SW480 (cell line): ENCODE data around the gene ELL.
A peak's percentile ranks its signal among the peaks of the same experiment; 100 is the strongest.

Experiments
- DNase-seq: peaks from one replicate; pipeline ENCODE4 v3.0.0-alpha.2; 2016; ENCODE audit warnings: low spot score

ELL gene

DNA sequence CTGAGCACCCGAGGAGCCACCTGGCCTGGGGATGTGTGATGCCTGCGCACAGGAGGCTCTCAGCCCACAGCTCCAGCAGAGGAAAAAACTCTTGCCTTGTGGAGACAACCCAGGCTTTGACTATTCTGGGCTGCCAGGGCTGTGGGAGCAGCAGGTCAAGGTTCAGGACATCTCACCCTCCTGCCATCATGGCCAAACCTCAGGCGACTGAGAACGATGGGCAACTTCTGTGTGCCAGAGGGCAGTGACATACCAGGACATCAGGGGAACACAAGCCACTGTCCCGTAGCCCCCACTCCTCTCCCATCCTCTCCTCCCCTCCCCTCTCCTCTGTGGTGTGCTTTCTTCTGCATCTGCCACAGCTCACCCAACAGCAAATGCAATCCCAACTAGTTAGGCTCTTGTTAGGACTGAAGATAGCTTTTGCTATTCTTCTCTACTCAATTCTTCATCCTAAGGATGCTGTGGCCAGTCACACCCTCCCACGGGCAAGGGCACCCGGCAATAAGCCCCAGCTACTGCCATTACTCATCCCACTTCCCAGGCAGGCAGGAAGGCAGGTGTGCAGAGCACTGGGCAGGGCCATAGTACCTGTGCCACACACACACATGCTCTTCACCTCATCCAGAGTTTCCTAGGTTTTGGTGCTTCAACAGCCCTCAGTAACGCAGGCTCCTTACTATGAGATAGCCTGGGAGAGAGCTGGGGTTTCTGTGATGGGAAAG lies 16.8 kb downstream of the ELL start:
- DNase-seq, result peak; percentile 63

DNA sequence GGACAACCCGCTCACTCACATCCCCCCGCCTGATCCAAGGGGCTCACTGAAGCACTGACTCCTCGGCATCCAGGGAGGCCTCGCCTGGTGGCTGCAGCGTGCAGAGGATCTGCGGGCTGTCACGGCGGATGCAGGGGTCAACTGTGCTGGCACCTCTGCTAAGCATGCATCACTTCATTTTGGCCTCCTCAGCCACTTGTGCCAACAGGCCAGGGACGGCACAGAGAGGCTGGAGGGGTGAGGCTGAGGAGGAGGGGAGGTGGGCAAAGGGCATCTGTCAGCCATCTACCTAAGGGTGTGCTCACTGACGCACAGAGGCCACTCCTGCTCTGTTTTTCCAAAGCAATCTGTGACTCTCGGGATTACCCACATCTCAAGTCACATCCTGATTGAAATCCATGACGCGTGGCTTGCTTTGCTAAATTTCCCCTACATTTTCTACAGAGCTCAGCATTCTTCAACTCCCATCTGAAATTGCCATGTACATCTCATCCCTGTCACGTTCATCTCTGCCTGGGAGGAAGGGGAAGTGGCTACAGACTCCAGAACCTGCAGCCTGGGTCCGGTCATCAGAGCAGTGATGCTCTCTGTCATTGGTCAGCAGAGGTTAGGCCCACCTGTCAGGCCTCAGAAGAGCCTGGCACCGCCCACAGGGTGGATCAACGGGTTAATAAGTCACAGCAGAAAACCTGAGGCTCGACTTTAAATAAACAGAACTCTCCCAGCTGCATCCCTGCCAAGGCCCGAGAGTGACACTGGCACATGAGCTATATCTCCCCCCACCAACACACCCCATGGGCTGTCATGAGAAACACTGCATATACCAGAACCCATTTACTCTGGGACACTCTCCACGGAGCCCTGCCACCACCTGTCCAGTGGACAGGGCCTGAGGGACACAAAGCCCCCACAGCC lies 17.6 kb downstream of the ELL start:
- DNase-seq, result peak; percentile 56

DNA sequence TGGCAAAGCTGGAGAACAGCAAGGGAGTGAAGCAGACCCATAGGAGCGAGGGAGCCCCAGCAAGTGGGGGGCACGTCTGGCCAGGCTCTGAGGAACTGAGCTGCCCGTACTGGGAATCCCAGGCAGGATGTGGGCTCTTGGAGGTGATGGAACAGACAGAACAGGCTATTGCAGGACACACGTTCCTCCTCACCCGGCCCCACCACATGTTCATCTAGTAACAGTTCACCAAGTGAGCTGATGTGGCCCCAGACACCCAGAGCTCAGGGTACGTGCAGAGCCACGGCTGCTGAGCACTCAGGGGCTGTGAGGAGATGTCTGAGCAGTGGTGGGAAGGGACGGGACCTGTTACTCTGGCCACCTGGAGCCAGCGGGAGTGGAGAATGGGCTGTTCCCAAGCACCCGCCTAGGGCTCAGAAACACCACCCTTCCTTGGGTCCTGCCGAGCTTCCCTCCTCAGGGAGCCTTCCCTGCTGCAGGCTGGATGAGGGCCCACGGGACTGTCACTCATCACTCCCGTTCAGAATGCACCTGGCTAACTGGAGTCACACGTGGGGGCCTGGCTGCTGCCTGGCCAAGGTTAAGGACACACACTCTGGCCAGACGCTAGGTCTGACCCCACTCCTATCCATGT lies 18.4 kb downstream of the ELL start:
- no peak for DNase-seq

DNA sequence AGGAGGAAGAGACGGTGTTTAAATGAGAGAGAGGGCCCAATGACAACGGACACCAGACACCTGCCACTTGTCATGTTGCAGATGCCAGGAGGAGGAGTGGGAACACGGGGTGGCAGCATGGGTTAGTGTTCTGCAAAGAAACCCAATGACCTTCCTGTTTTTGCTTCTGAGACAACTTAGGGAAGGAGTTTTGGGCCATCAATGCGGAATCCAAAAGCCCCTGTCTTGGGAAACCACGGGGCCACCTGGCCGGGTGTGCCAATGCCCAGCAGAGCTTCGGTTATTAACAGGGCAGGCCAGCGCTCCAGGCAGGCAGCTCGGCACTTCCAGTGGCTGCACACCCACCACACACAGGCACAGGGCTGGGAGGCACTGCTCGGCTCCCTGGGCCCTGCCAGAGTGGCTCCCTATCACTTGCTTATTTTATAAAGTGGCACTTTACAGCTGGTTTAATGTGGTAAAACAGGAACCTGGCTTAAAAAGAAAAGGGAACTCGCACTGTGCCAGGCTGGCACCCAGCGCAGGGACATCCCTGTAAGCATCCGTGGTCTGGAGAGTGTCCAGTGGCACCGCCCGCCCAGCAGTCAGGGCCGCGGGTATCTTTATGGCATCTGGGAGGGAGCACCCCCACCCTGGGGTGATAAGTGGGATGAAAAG lies 19.1 kb downstream of the ELL start:
- DNase-seq, result no peak

DNA sequence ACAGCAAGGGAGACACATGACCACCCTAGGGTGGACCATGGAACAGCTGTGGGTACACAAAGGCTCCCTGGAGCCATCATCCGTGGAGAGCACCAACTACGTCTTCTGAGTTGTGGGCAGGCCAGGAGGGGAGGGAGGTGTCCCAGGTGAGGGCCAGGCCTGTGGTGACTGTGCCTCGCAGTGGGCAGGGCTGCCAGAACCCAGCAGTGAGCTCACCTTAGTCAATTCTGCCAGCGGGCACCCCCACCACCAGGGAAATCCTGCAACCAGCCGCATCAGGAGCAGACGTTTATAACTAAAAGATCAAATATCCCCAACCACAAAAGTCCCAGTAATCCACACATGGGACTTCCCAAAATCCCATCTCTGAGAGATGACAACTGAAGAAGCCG lies 19.6 kb downstream of the ELL start:
- DNase-seq, result no peak

DNA sequence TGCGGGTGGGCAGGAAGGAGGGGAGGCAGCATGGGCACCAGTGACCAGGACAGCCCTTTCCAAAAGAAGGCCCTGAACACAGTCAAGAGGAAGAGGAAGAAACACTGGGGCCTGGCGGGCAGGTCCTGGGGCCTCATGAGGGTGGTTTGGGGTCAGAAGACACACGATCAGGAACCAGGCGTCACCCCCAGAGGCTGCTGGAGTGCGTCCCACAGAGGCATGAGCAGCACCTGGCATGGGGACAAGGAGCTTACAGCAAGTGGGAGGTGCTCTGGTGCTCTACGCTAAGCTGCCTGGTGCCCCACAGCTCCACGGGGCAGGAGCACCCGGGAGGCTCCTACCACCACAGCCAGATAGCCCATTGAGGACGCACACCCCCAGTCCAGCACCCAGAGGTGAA lies 20.0 kb downstream of the ELL start:
- DNase-seq, result no peak

DNA sequence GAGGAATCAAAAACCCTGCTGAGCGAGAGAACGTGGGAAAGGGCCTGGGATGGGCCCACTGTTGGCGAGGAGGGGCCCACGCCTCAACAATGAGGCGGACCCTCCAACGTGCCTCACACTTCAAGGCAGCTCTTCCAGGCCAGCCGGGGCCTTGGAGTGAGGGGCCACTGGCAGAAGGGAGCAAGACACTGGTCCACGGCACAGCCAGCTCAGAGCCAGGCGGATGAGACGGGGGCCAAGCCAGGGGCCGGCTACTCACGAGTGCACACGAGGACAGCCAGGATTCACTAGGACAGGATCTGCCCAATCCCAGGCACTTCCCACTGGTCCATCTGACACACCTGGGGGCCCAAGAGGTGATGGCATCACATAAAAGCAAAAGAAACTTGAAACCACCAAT lies 20.5 kb downstream of the ELL start:
- DNase-seq, result no peak

DNA sequence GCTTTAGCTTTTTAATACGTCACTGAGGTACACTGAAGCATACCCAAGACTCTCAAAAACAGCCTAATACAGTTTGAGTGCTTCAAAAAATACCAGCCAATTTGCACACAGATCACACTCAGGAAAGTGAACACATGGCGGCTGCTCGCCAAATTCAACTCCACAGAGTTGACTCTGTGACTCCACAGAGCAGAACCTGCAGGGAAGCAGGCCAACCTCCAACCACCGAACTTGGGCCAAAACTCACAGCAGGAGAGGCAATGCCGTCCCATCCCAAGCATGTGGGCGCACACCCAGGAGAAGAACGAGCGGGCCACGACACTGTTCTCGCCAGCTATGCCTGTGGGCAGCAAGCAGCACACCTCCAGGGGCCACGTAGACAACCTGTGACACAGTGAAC lies 21.1 kb downstream of the ELL start:
- DNase-seq, result no peak

DNA sequence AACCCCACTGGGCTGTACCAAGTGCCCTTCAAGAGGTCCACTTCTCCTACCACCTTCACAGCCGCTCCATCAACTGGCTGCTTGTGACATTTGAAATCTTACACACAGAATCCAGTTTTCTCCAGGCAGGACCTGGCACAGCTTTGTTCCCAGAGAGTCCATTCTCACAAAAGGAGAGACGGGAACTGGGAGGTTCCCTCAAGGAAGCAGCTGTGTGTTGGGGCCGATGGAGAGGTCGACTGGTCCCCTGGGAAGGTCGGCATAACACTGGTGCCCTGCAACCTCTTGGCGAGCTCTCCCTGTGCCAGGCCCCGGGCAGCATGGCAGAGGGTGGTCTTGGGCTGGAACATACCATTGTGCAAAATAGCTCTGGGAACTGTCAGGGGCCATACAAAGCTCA lies 21.5 kb downstream of the ELL start:
- DNase-seq, result no peak

DNA sequence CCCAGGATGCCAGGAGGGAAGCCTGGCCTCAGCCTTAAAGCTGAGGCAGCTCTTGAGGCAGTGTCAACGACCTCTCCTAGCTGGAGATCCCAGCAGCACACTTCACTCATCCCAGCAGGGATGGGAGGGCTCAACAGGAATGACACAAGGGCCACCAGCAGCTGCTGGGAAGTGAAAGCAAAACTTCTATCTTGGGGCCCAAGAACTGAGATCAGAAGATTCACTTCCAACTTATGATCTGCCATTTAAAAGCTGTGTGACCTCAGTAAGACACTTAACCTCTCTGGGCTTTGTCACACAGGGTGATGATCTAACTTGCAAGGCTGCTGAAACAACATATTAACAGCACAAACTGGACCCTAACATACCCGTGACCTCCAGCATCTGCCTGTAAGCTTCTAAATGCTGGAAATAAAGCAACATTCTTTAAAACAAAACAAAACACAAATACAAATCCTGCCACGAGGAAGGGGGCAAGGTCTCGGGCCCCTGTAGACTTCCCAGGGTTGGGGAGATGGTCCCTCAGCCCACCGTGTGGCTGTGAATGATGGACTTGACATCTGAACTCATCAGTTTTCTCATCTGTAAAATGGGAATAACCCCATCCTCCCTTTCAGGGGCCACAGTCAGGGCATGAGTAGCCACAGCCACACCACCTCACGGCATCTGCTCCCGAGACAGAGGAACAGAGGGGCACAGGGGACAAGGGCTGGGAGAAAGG lies 22.7 kb downstream of the ELL start:
- no peak for DNase-seq

DNA sequence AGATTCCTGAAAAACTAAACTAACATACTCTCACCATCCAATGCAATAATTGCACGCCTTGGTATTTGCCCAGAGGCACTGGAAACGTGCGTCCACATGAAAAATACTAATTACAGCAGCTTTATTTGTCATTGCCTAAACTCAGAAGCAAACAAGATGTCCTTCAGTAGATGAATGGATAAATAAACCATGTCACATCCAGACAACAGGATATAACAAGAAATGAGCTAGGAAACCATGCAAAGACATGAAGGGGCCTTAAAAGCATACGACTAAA lies 25.0 kb downstream of the ELL start:
- DNase-seq, result no peak

DNA sequence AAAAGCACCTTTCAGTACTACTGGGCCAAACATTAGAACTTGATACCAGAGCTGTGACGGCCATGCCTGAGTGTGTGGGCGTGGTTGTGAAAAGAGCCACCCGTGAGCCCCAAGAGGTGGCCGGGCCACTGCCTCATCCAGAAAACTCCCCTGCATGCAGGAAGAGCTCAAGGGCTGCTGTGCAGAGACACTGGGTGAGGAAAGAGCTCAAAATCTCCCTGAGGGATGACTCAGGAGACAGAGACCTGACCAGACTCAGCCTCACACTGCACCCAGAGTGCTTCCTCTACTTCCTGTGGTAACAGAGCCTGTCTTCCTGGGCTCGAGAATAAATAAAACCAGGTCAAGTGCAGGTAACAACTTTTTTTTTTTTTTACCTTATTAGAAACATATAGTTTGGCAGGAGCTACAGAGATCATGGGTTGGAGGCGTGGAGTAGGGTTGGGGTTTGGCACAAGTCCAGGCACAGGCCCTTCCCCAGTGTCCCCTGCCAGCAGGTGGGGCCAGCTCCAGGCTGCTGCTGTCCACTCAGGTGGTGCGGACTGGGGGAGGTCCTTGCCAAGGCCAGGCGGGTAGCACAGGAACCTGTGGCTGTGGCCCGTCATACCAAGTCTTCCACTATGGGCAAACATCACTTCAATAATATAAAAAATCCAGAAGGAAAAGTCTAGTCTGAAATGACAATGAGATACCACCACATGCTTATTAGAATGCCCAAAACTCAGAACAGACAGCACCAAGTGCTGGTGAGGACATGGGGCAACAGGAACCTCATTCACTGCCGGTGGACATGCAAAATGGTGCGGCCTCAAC lies 25.5 kb downstream of the ELL start:
- DNase-seq, result peak; percentile 20

DNA sequence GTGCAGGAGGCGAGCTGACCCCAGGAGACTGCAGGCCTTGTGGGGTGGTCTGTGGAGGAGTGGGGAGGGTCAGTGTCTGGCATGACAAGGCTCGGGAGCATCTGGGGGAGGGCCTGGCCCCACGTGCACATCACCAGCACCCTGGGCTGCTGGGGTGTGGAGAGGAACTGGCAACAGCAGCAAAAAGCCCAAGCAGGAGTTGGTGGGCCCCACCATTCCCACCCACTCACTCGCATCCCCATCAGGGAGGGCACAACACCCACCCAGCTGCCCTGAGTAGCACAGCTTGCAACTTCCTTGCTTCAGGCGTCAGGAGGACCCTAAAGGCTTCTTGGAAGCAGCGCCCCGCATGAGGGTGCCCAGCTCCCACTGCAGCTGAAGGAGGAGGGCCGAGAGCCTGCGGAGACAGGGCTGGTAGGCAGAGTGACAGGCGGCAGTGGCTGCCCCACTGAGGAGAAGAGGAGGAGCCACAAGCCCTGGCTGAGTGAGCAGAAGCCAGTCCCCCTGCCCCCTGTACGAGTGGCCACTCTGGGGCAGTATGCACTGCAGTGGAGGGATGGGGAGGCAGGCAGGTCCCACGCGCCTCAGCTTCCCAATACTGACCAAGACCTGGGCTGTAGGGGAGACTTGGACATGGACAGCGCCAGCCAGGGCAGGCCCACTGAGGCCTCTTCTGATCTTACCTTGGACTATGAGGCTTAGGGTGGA lies 26.5 kb downstream of the ELL start:
- DNase-seq, result no peak

DNA sequence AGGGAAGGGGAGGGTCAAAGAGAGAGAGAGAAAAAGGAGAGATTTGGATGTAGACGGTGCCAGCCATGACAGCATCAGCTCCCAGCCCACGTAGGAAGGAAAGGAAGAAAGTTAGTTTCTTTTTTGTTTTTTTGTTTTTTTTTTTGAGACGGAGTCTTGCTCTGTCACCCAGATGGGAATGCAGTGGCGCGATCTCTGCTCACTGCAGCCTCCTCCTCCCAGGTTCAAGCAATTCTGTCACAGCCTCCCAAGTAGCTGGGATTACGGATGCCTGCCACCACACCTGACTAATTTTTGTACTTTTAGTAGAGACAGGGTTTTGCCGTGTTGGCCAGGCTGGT lies 27.6 kb downstream of the ELL start:
- no peak for DNase-seq

DNA sequence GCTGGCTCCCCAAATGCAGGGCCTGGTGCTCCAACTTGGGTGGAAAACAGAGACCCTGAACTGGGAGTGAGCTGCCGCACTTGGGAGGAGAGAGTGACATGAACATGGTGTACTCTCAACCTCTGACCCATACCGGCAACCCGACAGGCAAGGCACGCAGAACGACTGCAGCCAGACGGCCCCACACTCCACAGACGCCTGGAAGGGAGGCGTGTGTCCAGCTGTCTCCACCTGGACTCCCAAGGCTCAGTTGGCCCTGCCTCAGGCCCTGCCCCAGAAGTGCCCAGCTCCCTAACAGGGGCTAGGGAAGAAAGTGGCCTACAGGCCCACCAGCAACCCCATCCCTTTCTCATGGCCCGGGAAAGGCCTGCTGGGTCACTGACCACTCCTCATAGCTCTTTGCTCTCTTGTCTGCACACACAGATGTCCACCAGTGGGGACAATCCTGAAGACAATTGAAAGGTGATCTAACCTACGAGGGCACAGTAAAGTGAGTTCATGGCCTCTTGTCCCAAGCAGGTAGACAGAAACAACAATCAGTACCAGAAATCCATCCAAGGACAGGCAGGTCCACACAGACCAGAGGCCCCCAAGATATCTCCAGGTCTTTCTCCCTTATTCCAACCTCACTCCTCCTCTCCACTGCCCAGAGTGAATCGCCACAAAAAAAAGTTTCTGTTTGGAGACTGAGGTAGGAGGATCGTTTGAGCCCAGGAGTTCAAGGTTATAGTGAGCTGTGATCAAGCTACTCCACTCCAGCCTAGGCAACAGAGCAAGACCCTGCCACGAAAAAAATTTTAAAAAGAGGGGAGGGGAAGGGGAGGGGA lies 28.2 kb downstream of the ELL start:
- no peak for DNase-seq

DNA sequence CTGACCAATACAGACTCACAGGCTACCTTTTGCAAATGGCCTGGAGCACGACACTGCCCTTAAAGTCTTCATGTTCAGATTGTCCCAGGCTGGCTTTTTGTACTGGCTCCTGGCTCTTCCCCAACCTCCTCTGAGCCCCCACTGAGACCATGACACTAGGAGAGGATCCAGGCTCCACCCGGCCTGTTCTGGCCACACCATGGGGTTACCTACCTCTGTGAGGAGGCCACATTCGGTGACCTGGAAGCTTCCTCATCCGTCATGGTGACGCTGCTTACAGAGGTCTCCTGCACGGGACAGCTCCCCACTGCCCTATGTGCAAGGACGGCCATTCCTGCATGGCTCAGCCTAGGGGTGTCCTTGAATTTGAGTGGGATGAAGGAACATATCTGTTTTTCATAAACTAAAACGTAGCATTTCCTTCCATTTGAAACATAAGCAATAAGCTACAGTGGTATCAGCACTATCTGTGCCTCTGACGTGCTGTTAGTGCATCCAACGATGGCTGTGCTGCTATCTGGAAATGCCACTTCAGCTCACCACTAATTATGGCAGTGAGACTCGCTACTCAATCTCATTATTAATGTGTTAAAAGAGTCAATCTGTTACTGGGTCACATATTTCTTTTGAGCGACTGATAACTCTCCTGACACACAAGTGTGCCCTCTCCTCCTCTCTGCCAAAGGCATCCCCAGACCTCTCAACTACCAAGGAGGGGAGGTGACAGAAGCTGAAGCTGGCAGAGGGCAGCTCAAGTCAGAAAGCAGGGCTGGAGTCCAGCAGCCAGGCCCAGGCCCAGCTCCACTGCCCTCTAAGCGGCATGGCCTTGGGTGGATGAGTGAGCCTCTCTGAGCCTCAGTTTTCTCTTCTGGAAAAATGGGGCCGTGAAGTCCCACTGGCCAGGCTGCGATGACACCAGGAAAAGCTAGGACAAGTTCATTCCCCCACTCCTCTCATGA lies 29.6 kb downstream of the ELL start:
- no peak for DNase-seq

DNA sequence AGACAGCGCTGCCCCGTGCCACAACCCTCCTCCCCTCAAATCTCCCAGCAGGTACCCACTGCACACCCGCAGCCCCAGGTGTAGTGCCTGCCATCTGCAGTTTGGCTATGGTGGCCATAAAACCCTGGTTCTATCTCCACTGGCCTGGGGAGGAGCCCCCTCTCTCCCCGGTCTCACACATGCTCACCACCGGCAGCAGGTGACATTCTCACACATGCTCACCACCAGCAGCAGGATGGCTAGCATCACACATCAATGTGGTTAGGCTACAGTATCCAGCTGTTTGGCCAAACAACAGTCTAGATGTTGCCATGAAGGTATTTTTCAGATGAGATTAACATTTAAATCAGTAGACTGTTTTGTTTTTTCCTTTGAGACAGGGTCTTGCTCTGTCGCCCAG lies 31.1 kb downstream of the ELL start:
- no peak for DNase-seq

DNA sequence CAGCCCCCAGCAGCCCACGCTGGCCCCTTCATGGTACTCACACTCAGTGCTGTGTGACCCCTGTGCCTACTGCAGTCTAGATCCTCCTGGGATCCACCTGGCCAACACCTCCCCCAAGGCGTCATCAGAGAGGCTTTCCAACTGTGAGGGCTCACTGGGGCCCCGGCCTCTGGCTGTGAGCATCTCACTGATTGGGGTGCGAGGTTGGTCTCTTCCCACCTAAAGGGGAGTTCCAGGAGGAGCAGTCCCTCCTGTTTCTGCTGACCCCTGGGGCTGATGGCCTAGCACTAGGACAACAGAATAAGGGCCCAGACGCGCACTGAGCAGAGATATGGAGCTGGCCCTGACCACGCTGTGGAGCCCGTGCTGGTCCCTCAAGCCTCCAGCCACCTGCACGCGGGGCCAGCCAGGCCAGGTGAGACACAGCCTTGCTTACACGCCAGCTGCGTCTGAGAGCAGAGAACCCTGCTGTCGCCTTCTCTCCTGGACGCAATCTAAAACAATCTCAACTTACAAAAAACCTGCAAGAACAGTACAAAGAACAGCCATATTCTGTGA lies 32.2 kb downstream of the ELL start:
- no peak for DNase-seq
